Glomerular visceral epithelial cell (primary cell): ENCODE data around the gene HMX3.
A peak's percentile ranks its signal among the peaks of the same experiment; 100 is the strongest.

Experiments used
- DNase-seq: peaks from one replicate; pipeline ENCODE4 v3.0.0-alpha.2; 2016; ENCODE audit errors: extremely low spot score

Gene HMX3

DNA sequence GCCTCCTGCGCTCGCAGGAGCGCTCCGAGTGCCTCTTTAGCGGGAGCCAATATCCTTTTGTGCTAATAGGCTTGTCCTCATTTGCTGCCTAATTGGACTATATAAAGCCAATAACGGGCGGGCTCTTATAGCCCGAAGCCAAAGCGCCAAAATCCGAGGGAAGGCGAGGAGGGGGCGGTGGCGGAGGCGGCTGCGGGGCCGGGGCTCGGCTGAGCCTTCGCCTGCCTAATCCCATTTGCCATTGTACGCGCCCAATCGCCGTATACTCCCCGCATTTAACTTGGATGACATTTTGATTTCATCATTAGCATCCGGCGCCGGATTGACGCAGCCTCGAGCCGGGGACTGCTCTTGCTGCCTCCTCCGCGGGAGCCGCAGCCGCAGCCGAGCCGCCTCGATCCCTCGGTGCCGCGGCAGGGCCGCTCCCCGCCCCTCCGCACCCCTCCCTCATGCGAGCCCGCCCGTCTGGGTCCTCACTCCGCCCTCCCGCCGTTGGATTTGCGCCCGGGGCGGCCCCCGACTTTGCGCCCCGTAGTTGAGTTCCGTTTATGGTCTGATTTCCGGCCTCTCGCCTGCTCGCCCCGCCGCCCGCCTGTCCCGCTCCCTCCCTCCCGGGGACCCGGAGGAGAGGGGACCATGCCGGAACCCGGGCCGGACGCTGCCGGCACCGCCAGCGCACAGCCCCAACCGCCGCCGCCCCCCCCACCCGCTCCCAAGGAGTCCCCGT, at the start of gene HMX3:
HMX3 (plus strand) TSS at position 556 of the 727 bp plus-strand sequence; CDS start at position 637, 81 bp downstream.
- no peak for DNase-seq

DNA sequence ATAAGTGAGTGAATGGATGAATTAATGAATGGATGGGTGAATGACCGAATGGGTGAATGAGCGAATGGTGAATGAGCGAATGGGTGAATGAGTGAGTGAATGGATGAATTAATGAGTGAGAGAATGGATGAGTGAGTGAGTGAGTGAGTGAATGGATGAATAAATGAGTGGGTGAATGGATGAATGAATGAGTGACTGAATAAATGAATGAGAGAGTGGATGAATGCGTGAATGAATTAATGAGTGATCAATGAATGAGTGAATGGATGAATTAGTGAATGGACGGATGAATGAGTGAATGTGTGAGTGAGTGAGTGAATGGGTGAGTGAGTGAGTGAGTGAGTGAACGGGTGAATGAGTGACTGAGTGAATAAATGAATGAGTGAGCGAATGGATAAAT, 49.5 kb upstream of the HMX3 start:
- no peak for DNase-seq

DNA sequence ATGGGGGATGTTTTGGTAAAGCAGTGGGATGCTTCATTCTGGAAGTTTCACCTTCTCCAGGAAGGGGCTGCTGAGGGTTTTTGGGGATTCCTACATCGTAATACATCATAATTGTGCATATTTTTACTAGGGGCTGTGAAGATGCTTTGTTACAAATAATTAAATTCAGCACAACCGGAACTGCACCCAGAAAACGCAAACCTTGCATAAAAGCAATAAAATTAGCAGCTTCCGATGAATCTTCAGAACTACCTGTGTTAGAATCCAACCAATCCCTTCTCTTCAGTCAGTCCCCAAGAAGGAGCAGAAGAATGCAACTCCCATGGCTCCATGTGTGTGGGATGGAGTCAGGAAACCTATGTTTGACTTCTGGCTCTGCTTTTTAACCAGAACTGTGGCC, 48.4 kb upstream of the HMX3 start:
- DNase-seq: no peak

DNA sequence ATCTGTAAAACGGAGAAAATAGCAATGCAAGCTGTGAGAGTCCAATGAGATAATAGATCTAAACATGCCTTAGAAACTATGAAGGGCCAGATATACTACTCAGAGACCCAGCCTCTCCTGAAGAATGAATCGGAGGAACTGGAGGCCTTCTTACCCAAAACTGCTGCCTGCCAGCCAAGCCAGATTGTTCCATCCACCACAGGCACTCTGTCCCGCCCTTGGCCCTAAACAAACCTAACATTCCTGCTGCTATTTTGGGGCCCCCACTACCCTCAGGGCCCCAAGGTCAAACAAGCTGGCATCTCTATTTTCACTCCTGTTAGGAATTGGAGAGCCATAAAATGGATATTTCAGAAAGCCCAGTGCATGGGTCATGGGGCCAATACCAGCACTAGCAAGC, 48.0 kb upstream of the HMX3 start:
- no peak for DNase-seq

DNA sequence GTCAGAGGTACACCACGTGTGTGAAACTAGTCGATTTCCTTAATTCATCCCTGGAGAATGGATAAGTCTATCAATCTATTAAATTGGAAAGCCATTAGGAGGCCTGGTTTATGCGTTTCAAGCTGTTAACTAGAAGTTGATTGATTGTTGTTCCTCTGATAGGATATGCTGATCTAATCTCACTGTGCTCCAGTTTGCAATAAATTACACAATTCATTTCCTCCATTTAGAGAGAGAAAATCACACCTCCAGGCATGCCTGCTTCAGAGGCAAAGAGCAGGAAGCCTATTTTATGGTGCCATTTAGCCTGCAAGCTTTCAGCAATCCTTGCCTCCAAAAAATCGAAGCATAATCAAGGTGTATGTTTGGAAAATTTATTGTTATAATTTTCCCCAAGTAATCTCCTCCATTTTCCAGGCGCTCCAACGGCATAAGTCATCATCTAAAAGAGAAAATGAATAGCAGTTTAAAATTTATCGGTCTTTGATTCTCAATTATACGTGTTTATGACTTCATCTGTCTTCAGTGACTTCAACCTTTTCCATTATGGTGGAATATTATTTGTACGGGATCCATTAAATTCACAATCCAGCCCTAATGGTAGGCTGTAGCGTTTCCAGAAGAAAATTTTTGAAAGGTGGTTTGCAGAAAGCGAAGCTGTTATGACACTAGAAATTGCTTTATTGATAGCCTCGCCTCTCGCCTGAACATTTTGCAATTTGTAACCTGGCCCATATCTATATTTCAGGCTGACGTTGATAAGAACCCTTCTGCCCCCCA, 42.9 kb upstream of the HMX3 start:
- DNase-seq: no peak

DNA sequence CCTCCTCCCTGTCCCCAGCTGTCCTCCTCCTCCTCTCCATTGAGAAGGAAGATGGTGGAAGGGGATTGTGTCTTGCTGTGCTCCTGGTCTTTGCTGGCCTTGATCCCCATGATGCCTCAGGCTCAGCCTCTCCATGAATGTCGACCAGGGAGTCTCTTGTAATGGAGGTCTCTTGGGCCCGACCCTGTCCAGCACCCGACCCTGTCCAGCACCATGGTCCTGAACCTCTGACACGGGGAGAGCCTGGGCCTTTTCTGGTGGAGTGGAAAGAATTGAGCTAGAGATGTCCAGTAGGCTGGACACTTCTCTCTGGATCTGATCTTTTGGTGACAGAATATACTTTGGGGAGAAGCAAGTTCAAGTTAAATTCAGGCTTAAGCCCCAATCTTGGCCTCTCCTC, 42.3 kb upstream of the HMX3 start:
- no peak for DNase-seq

DNA sequence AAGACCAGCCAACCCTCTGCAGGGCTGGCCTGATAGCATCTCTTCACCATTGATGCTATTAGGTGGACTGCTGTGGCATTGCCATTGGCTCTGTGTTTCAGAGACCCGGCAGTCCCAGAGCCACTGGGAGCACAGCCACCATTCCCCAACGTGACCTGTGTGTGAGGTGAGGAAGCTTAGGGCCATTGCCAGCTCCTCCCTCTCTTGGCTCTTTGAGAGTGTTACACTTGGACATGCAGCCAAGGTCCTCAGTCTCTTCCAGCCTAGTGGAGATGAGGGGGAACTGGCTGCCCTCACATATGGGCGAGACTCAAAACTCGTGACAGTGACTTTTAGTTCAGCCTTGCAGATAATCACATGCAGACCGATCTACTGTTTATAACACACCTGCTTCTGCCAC, 39.3 kb upstream of the HMX3 start:
- no peak for DNase-seq

DNA sequence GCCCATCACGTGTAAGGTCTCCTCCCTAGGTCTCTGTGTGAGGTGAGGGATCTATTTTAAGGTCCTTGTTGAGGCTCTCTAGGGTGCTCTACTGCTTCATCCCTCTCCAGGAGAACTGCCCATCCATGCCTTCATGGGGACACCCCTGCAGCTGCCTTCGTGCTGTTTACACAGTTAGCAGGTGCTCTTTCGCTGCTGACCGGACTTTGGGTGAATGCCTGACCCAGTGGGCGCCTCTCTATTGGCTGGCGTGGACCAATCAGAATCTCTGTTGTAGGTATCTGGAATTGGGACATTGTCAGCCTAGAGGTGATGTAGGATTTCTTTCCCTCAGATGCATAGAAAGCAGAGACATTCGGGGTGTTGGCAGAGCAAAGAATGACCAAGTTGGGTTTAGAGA, 38.7 kb upstream of the HMX3 start:
- no peak for DNase-seq

DNA sequence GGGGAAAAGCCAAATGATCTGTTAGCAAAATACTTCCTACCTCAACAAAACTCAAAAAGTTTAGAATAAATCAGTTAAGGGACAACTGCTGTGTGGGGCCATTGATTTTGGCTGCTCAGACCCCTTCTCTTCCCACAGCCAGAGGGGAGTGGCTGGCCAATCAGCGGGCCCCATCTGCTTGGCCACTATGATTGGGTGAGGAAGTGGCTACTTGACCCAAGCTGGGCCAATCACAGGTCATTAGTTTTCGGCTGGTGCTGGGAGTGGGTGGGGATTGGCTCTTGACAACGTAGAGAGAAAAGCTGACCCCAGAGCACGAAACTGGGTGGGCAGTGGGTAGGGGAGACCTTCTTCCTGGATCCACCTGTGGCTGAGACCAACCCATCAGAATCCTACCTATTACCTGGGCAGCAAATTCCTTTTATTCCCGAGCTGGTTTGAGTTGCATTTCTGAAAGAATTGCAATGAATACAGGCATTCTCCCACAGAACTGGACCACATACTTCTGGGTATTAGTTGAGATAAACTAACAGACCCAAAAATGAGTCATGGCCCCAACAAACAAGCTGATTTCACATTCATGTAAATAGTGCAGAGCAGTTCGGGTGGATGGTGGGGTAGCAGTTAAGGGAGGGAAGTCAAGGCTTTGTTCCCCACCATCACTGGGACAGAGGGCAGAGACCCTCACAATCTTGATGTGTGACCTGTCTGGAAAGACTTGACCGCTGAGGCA, 35.6 kb upstream of the HMX3 start:
- DNase-seq: no peak

DNA sequence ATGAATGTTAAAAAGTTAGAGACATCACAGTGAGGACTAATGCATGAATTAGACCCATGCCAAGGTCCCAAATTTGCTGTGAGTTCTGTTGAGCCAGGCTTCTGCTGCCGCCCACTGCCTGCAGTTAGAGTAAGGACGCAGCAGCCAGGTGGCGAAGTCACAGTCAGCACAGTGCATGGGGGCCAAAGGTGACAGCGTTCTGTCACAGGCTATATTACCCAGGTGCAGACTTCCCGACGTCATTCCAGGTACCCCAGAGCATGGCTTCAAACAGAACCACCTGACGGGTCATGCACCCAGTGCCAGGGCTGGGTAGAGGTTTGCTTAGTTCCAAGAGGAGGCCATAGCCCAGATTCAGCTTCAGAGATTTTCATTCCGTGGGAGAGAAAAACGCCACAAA, 33.9 kb upstream of the HMX3 start:
- DNase-seq: no peak

DNA sequence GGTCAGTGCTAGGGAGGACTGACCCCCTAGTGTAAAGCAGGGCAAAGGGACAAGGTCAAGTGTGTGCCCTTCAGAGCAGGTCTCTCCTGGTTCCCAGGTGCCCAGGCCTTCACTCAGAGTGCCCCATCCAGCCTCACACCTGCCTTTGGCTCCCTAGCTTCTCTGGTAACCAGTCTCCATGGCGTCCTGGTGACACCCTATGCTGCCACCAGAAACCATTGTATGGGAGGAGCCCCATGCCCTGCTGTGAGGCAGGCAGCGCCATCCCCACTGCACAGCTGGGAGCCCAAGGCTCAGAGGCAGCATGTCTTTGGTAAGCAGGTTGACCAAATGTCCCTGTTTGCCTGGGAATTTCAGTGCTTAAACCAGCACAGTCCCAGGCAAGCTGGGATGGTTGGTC, 33.1 kb upstream of the HMX3 start:
- DNase-seq: no peak

DNA sequence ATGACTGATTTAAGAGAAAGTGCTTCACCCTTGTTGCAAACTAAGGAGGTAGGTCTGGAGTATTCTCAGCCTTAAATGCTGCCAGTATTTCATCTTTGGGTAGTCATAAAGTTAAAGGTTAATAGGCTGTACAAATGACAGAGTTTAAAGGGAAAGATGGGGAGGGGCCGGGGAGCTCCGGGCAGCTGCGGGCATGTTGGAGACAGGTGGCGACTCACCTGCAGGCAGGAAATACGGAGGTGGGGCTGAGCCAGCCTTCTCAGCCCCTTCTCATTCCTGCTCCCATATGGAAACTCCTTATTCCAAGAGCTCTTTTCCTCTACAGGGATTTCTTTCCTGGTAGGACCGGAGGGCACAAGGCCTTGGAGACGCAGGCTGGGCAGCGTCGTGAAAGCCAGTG, 31.8 kb upstream of the HMX3 start:
- DNase-seq: no peak

DNA sequence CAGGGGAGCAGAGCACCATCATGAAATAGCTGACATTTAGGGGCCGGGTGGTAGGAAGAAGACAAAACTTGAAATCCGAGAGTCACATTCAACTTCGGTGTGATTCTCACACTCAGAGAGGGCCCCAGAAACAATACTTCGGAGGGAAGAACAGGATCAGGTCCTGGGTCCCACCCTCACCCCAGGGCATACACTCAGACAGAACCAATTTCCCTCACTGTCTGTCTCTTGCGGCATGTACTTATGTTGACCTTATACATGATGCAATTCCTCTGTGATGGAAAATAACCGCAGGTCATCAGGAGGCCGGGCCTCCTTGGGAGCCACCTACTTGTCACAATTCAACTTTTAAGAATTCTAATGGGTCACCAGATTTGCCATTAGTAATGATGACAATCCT, 26.3 kb upstream of the HMX3 start:
- no peak for DNase-seq

DNA sequence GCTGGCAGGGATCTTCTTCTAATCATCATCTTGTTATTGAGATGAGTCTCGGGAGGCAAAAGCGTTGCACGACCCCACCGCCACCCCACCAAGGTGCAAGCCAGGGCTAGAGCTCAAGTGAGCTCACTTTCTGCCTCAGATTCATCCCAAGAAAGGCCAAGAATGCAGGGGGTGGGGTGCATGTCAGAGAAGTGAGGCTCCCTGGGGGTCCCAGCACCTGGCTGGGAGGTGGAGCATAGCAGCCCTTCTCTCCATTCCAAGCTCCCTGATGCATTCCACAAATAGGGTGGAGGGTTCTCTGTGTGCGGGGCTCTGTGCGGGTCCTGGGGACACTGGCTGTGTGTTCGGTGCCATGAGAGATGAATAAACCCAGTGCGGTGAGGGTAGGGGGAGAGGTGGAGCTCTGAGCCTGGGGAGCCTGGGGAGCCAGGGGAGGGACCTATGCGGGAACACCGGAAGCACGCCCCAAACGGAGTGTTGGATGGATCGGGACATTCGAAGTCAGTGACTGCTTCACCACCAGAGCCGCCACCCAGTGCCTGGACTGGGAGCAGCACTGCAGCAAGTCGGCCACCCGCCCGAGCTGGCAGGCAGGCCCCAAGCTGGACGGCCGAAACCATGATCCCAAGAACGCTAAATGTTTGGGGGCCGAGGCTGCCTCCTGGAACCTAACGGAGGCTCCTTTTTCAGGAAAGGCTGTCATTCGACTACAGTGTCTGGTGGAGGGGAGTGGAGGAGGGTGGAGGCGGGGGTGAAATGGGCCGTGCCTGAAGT, 17.9 kb upstream of the HMX3 start:
- no peak for DNase-seq

DNA sequence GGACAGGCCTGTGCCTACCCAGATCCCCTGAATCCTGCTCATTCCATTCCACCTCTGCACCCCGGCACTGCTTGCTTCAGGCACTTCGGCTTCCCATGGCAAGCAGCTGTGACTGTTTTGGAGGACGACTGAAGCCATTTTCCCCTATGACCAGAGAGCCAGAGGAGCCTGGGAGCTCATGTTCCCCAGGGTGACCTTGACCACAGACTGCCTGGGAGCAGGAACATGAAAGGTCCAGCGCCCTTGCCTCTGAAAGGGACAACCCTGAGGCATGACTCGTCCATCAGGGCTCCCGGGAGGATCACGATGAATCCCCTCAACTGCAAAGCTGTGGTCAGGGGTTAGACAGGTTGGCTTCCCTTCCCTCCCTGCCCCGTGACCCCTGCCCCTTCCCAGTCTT, 16.7 kb upstream of the HMX3 start:
- DNase-seq: no peak

DNA sequence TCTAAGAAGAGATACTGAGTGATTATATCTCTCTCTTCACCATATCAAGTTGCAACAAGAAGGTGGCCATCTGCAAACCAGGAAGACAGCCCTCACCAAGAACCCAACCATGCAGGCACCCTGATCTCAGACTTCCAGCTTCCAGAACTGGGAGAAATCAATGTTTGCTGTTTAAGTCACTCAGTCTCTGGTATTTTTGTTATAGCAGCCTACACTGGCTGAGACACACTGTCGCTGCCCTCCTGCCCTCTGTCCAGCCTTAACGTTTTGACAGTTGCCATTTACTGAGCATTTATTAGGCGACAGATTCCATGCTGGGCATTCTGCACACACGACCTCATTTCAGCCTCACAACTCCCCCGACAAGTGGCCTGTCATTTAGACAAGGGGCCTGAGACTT, 9.5 kb upstream of the HMX3 start:
- no peak for DNase-seq

DNA sequence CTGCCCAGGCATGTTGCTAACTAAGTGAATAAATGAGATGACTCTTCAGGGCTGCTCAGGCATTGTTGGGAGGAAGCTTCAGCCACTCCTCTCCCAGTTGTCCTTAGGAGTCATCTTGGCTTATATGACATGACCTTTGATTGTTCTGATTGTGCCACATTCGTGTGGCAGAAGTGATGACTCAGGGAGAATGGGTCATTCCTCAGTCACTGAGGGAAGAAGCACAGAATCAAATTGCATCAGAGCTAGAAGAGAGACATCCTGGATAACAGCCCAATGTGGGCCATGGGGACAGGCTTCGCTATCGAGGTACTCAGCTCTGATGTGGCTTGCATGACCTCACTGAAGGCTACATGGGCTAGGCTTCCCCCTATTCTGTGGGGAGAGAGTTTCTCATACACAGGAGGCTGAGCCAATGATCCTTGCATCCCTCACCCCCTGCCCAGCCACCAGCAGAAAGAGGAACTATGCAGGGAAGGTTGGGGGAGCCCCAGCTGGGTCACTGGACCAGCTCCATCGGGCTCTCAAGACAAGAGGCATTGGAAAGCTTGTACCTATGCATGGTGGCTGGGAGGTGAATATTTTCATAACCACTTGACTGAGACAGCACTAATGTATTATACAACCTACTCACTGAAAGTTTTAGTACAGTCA, 6.0 kb upstream of the HMX3 start:
- no peak for DNase-seq

DNA sequence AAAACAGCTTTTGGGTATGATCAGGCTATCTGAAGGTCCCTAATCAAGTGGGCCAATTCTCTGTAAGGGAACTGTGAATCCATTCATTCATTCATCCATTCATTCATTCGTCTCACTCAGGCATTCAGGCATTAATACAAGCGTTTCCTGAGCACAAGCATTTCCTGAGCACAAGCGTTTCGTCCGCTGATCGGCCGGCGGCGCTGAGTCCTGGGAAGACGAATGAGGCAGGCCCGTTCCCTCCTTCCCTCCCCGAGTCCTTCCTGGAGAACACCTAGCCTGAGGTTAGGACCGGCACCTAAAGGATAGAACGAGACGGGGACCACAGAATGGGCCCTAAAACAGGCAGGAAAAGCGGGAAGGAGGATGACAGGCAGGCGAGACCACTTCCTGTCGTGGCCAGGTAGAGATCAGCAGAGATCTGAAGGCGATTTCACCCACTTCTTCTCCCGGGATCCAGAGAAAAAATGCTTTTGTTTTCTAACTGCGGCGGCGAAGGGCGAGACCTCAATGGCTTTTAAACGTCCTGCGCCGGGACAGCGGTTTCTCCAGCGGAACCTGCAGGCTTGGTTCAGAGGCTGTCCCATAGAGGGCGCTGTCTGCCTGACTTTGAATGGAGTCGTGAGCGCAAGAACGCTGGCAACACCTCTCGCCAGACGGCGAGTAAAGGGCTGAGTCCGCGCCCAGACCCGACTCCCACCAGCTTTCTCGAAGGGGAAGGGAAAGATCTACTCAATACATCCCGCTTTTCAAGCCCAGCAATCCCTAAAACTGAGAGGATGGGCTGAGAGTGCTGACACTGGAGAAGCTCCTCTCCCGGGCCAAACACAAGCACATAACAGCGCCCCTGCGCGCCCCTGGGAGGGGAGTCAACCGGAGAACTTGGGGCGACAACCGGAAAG, 2.9 kb upstream of the HMX3 start:
- DNase-seq: peak; percentile 73

DNA sequence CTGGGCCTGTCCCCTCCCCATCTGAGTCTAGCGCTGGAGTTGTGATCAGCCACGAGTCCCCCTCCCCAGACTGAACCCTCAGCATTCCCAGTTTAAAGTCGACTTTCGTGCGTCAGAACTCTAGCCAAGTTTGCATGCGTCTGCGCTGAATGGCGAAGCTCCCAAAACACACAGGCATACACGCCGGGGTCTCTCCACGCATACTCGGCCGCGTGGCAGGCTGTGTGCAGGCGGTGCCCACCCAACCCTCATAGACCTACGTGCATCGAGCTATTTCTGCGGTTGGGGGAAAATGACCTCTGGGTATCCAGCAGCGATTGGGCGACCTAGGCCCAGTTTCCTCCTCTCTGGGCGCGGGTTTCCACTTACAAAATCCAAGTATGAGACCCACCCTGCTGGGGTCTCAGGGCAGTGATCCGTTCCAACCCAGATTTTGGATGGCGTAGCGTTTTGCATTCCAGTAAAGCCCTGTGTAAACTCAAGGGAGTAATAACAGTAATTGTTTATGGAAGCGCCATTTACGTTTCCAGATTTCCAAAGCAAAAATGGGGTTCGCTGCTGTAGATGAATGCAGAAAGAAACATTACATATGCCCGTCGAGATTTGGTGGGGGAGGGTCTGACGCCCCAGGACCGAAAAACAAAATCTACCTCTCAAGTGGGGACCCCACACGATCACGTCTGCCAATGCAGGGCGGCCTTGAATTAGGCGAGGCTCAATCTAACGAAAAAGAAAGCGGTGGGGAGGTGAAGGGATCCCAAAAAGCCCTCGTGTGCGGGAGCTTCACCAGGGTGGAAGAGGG, 2.0 kb upstream of the HMX3 start:
- no peak for DNase-seq
